ENCODE results near the gene UBE2R2. TPM values are rescaled to one million over a fixed set of nuclear protein-coding genes. Genes with fewer than 3 reads are reported as not detected.
"Not testable (repeated sequence)": the region's sequence is repeated elsewhere in the genome, so short reads cannot be mapped to it uniquely, and the experiment has no call there.

The UBE2R2 gene
- total and polyA plus RNA-seq, 4 experiments from 2014 or later, result 10.8 to 31.4 (median 24.2) TPM

- no peak overlapping the region for H3K27ac Mint-ChIP-seq
- H3K27ac ChIP-seq (ENCODE audit: low read depth, low read length), result no peak overlapping the region
- ChIA-PET CTCF (ENCODE audit: partially characterized antibody) (interaction anchor here (0.6 to 1.6 kb wide), 2 partner anchors 13 to 14 kb away, joined by 3 to 5 read pairs; no protein-coding TSS in a partner anchor), POLR2A (ENCODE audit: partially characterized antibody) (no interaction called here)
- peaks cover 0 to 3% (median 0%) of the 10 kb centered on the region in 8 donors for H3K9me3 Mint-ChIP-seq
- no peak for DNase-seq
- intact Hi-C loops (cut with micrococcal nuclease), result no loop called here
- no peaks in the 10 kb centered on the region for H3K9me3 ChIP-seq (ENCODE audit: control insufficient read depth in 1 of 2, low read length in 2 of 2)
- no peak overlapping the region for H3K4me3 ChIP-seq (ENCODE audit: low read length in 2 of 2)
- no peaks in the 10 kb centered on the region for H3K4me1 ChIP-seq (ENCODE audit: insufficient read depth, low read length)
- H3K36me3 Mint-ChIP-seq, result no peaks in the 10 kb centered on the region
- H3K27me3 ChIP-seq (ENCODE audit: insufficient read depth, low read length), result no peaks in the 10 kb centered on the region
- no peaks in the 10 kb centered on the region for H3K4me1 Mint-ChIP-seq
- H3K36me3 ChIP-seq (ENCODE audit: insufficient read depth, low read length), result no peaks in the 10 kb centered on the region
- H3K4me3 Mint-ChIP-seq, result no peak overlapping the region
- H3K27me3 Mint-ChIP-seq, result peaks cover 15 to 32% of the 10 kb centered on the region in 2 donors
These were observed 16.8 kb upstream of the UBE2R2 start for GRCh38 chr9:33799928-33800704.

- H3K4me3 Mint-ChIP-seq, result no peak overlapping the region
- no peaks in the 10 kb centered on the region for H3K36me3 Mint-ChIP-seq
- CTCF ChIA-PET (ENCODE audit: partially characterized antibody), result no interaction called here
- H3K27me3 Mint-ChIP-seq, result peaks cover 15 to 32% of the 10 kb centered on the region in 2 donors
- Histone ChIP-seq H3K36me3 (ENCODE audit: insufficient read depth, low read length) (no peaks in the 10 kb centered on the region), H3K27ac (ENCODE audit: low read depth, low read length) (no peak overlapping the region), H3K9me3 (ENCODE audit: control insufficient read depth in 1 of 2, low read length in 2 of 2) (no peaks in the 10 kb centered on the region), H3K27me3 (ENCODE audit: insufficient read depth, low read length) (no peaks in the 10 kb centered on the region), H3K4me1 (ENCODE audit: insufficient read depth, low read length) (no peaks in the 10 kb centered on the region), H3K4me3 (ENCODE audit: low read length in 2 of 2) (no peak overlapping the region)
- no peaks in the 10 kb centered on the region for H3K4me1 Mint-ChIP-seq
- intact Hi-C loops (cut with micrococcal nuclease), result no loop called here
- H3K27ac Mint-ChIP-seq, result no peak overlapping the region
- peaks cover 0 to 3% (median 0%) of the 10 kb centered on the region in 8 donors for H3K9me3 Mint-ChIP-seq
- POLR2A ChIA-PET (ENCODE audit: partially characterized antibody), result no interaction called here
- DNase-seq, result no peak
These were observed 16.1 kb upstream of the UBE2R2 start for GRCh38 chr9:33800886-33801285.

- H3K36me3 Mint-ChIP-seq; CTCF ChIA-PET (ENCODE audit: partially characterized antibody); H3K4me3 Mint-ChIP-seq; intact Hi-C loops (cut with micrococcal nuclease); H3K9me3 Mint-ChIP-seq; POLR2A ChIA-PET (ENCODE audit: partially characterized antibody); H3K27ac Mint-ChIP-seq; H3K27me3 ChIP-seq (ENCODE audit: insufficient read depth, low read length); H3K4me1 Mint-ChIP-seq; H3K9me3 ChIP-seq (ENCODE audit: control insufficient read depth in 1 of 2, low read length in 2 of 2); H3K36me3 ChIP-seq (ENCODE audit: insufficient read depth, low read length); H3K27ac ChIP-seq (ENCODE audit: low read depth, low read length); H3K4me3 ChIP-seq (ENCODE audit: low read length in 2 of 2); DNase-seq; H3K4me1 ChIP-seq (ENCODE audit: insufficient read depth, low read length): not testable (repeated sequence)
- H3K27me3 Mint-ChIP-seq, result peaks cover 15 to 30% of the 10 kb centered on the region in 2 donors
These were observed 14.9 kb upstream of the UBE2R2 start for GRCh38 chr9:33801943-33802500.

- intact Hi-C loops (cut with micrococcal nuclease); H3K36me3 ChIP-seq (ENCODE audit: insufficient read depth, low read length); H3K9me3 ChIP-seq (ENCODE audit: control insufficient read depth in 1 of 2, low read length in 2 of 2); H3K4me3 ChIP-seq (ENCODE audit: low read length in 2 of 2); H3K36me3 Mint-ChIP-seq; H3K27me3 ChIP-seq (ENCODE audit: insufficient read depth, low read length); H3K27ac ChIP-seq (ENCODE audit: low read depth, low read length); CTCF ChIA-PET (ENCODE audit: partially characterized antibody); H3K9me3 Mint-ChIP-seq; H3K27ac Mint-ChIP-seq; DNase-seq; POLR2A ChIA-PET (ENCODE audit: partially characterized antibody); H3K4me3 Mint-ChIP-seq; H3K4me1 Mint-ChIP-seq; H3K4me1 ChIP-seq (ENCODE audit: insufficient read depth, low read length): not testable (repeated sequence)
- H3K27me3 Mint-ChIP-seq, result peaks cover 7 to 21% of the 10 kb centered on the region in 2 donors
These were observed 12.8 kb upstream of the UBE2R2 start for GRCh38 chr9:33804196-33804595.

GRCh38 chr9:33807156-33807555 is 9.8 kb upstream of the UBE2R2 start:
- H3K4me3 ChIP-seq (ENCODE audit: low read length in 2 of 2); H3K36me3 Mint-ChIP-seq; H3K9me3 ChIP-seq (ENCODE audit: control insufficient read depth in 1 of 2, low read length in 2 of 2); H3K27me3 ChIP-seq (ENCODE audit: insufficient read depth, low read length); H3K27ac Mint-ChIP-seq; intact Hi-C loops (cut with micrococcal nuclease); H3K9me3 Mint-ChIP-seq; H3K27ac ChIP-seq (ENCODE audit: low read depth, low read length); H3K27me3 Mint-ChIP-seq; H3K36me3 ChIP-seq (ENCODE audit: insufficient read depth, low read length); H3K4me1 Mint-ChIP-seq; H3K4me3 Mint-ChIP-seq; POLR2A ChIA-PET (ENCODE audit: partially characterized antibody); DNase-seq; H3K4me1 ChIP-seq (ENCODE audit: insufficient read depth, low read length): not testable (repeated sequence)
- CTCF ChIA-PET (ENCODE audit: partially characterized antibody), result interaction anchor here (0.7 to 9.9 kb wide), 4 partner anchors 9 to 831 kb away, joined by 3 to 318 read pairs (median 3); partner anchors contain the start of gene SIGMAR1

GRCh38 chr9:33808979-33809322 is 8.0 kb upstream of the UBE2R2 start:
- not testable (repeated sequence) for DNase-seq, H3K27me3 Mint-ChIP-seq

GRCh38 chr9:33809506-33809905 is 7.5 kb upstream of the UBE2R2 start:
- Mint-ChIP-seq H3K36me3 (no peaks in the 10 kb centered on the region), H3K4me1 (peaks cover 5 to 10% (median 7%) of the 10 kb centered on the region in 4 donors), H3K27me3 (peaks cover 0 to 5% of the 10 kb centered on the region in 2 donors), H3K9me3 (no peaks in the 10 kb centered on the region), H3K27ac (no peak overlapping the region), H3K4me3 (no peak overlapping the region)
- DNase-seq, result no peak
- ChIA-PET POLR2A (ENCODE audit: partially characterized antibody) (no interaction called here), CTCF (ENCODE audit: partially characterized antibody) (interaction anchor here (9.9 kb wide), 1 partner anchor 42 kb away, joined by 318 read pairs; no protein-coding TSS in a partner anchor)
- no peaks in the 10 kb centered on the region for H3K36me3 ChIP-seq (ENCODE audit: insufficient read depth, low read length)
- H3K27ac ChIP-seq (ENCODE audit: low read depth, low read length), result no peak overlapping the region
- intact Hi-C loops (cut with micrococcal nuclease), result no loop called here
- H3K4me1 ChIP-seq (ENCODE audit: insufficient read depth, low read length), result no peaks in the 10 kb centered on the region
- no peaks in the 10 kb centered on the region for H3K27me3 ChIP-seq (ENCODE audit: insufficient read depth, low read length)
- H3K9me3 ChIP-seq (ENCODE audit: control insufficient read depth in 1 of 2, low read length in 2 of 2), result no peaks in the 10 kb centered on the region
- H3K4me3 ChIP-seq (ENCODE audit: low read length in 2 of 2), result no peak overlapping the region

More at GRCh38 chr9:33808979-33809322, 8.0 kb upstream of the UBE2R2 start:
- intact Hi-C loops (cut with micrococcal nuclease); H3K4me3 Mint-ChIP-seq; H3K9me3 ChIP-seq (ENCODE audit: control insufficient read depth in 1 of 2, low read length in 2 of 2); H3K4me1 Mint-ChIP-seq; H3K36me3 ChIP-seq (ENCODE audit: insufficient read depth, low read length); POLR2A ChIA-PET (ENCODE audit: partially characterized antibody); H3K4me1 ChIP-seq (ENCODE audit: insufficient read depth, low read length); H3K27ac ChIP-seq (ENCODE audit: low read depth, low read length); H3K9me3 Mint-ChIP-seq; H3K4me3 ChIP-seq (ENCODE audit: low read length in 2 of 2); H3K27ac Mint-ChIP-seq; H3K27me3 ChIP-seq (ENCODE audit: insufficient read depth, low read length); H3K36me3 Mint-ChIP-seq: not testable (repeated sequence)
- CTCF ChIA-PET (ENCODE audit: partially characterized antibody), result interaction anchor here (9.9 kb wide), 1 partner anchor 42 kb away, joined by 318 read pairs; no protein-coding TSS in a partner anchor
